ENCODE results near the gene TPRG1L. TPM values are rescaled to one million over a fixed set of nuclear protein-coding genes. Genes with fewer than 3 reads are reported as not detected.

The TPRG1L gene
- total and polyA plus RNA-seq, 2 experiments from 2014 or later: 6.2 to 20.3 TPM

DNA sequence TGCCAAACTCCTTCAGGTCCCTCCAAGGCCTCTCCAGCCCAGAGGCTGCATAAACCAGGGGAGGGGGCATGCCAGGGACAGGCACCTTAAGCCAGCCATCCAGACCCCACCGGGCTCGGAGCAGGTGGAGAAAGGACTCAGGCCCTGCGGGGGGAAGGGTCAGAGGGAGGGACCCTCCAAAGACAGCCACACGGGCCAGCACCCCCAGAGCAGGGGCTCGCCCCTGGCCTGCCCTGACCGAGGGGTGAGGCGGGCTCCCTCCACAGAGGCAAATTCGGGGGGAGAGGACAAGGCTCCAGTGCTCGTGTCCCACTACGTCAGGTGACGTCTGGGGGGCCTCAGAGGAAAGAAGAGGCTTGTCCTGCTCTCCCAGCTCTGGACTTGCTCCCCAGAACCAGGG, 21.7 kb upstream of the TPRG1L start:
- H3K4me3 ChIP-seq: no peak overlapping the region
- no peak overlapping the region for H3K4me3 Mint-ChIP-seq
- no peak overlapping the region for H3K27ac ChIP-seq (ENCODE audit: low read depth)
- no peaks in the 10 kb centered on the region; the same call in 2 of the 3 replicates for H3K36me3 Mint-ChIP-seq (ENCODE audit: low read depth)
- TF ChIP-seq EZH2phosphoT487 (IDR thresholded peaks at IDR 0.05; ENCODE audit: unreplicated experiment) (no peak), POLR2AphosphoS5 (IDR thresholded peaks at IDR 0.05; ENCODE audit: low read depth) (no peak), STAT1 (IDR thresholded peaks at IDR 0.05; ENCODE audit: unreplicated experiment) (no peak), JUNB (IDR thresholded peaks at IDR 0.05; ENCODE audit: unreplicated experiment) (no peak), CREB1 (CRISPR knock-in tag; IDR thresholded peaks at IDR 0.05; ENCODE audit: low read depth) (no peak), NANOG (IDR thresholded peaks at IDR 0.05; ENCODE audit: borderline replicate concordance) (no peak), ZNF114 (CRISPR knock-in tag; IDR thresholded peaks at IDR 0.05) (no peak), ZNF331 (CRISPR knock-in tag; IDR thresholded peaks at IDR 0.05; ENCODE audit: low read depth) (no peak), EZH2 (IDR thresholded peaks at IDR 0.05; ENCODE audit: low read depth, unreplicated experiment) (no peak)
- TF ChIP-seq, protein P1, sequence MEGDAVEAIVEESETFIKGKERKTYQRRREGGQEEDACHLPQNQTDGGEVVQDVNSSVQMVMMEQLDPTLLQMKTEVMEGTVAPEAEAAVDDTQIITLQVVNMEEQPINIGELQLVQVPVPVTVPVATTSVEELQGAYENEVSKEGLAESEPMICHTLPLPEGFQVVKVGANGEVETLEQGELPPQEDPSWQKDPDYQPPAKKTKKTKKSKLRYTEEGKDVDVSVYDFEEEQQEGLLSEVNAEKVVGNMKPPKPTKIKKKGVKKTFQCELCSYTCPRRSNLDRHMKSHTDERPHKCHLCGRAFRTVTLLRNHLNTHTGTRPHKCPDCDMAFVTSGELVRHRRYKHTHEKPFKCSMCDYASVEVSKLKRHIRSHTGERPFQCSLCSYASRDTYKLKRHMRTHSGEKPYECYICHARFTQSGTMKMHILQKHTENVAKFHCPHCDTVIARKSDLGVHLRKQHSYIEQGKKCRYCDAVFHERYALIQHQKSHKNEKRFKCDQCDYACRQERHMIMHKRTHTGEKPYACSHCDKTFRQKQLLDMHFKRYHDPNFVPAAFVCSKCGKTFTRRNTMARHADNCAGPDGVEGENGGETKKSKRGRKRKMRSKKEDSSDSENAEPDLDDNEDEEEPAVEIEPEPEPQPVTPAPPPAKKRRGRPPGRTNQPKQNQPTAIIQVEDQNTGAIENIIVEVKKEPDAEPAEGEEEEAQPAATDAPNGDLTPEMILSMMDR (conservative IDR thresholded peaks at IDR 0.05; ENCODE audit: low read depth in 2 of 2): no peak
- TF ChIP-seq, protein P2, sequence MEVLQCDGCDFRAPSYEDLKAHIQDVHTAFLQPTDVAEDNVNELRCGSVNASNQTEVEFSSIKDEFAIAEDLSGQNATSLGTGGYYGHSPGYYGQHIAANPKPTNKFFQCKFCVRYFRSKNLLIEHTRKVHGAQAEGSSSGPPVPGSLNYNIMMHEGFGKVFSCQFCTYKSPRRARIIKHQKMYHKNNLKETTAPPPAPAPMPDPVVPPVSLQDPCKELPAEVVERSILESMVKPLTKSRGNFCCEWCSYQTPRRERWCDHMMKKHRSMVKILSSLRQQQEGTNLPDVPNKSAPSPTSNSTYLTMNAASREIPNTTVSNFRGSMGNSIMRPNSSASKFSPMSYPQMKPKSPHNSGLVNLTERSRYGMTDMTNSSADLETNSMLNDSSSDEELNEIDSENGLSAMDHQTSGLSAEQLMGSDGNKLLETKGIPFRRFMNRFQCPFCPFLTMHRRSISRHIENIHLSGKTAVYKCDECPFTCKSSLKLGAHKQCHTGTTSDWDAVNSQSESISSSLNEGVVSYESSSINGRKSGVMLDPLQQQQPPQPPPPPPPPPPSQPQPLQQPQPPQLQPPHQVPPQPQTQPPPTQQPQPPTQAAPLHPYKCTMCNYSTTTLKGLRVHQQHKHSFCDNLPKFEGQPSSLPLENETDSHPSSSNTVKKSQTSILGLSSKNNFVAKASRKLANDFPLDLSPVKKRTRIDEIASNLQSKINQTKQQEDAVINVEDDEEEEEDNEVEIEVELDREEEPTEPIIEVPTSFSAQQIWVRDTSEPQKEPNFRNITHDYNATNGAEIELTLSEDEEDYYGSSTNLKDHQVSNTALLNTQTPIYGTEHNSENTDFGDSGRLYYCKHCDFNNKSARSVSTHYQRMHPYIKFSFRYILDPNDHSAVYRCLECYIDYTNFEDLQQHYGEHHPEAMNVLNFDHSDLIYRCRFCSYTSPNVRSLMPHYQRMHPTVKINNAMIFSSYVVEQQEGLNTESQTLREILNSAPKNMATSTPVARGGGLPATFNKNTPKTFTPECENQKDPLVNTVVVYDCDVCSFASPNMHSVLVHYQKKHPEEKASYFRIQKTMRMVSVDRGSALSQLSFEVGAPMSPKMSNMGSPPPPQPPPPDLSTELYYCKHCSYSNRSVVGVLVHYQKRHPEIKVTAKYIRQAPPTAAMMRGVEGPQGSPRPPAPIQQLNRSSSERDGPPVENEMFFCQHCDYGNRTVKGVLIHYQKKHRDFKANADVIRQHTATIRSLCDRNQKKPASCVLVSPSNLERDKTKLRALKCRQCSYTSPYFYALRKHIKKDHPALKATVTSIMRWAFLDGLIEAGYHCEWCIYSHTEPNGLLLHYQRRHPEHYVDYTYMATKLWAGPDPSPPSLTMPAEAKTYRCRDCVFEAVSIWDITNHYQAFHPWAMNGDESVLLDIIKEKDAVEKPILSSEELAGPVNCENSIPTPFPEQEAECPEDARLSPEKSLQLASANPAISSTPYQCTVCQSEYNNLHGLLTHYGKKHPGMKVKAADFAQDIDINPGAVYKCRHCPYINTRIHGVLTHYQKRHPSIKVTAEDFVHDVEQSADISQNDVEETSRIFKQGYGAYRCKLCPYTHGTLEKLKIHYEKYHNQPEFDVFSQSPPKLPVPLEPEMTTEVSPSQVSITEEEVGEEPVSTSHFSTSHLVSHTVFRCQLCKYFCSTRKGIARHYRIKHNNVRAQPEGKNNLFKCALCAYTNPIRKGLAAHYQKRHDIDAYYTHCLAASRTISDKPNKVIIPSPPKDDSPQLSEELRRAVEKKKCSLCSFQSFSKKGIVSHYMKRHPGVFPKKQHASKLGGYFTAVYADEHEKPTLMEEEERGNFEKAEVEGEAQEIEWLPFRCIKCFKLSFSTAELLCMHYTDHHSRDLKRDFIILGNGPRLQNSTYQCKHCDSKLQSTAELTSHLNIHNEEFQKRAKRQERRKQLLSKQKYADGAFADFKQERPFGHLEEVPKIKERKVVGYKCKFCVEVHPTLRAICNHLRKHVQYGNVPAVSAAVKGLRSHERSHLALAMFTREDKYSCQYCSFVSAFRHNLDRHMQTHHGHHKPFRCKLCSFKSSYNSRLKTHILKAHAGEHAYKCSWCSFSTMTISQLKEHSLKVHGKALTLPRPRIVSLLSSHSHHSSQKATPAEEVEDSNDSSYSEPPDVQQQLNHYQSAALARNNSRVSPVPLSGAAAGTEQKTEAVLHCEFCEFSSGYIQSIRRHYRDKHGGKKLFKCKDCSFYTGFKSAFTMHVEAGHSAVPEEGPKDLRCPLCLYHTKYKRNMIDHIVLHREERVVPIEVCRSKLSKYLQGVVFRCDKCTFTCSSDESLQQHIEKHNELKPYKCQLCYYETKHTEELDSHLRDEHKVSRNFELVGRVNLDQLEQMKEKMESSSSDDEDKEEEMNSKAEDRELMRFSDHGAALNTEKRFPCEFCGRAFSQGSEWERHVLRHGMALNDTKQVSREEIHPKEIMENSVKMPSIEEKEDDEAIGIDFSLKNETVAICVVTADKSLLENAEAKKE (CRISPR knock-in tag; IDR thresholded peaks at IDR 0.05): no peak
- TF ChIP-seq, protein P3, sequence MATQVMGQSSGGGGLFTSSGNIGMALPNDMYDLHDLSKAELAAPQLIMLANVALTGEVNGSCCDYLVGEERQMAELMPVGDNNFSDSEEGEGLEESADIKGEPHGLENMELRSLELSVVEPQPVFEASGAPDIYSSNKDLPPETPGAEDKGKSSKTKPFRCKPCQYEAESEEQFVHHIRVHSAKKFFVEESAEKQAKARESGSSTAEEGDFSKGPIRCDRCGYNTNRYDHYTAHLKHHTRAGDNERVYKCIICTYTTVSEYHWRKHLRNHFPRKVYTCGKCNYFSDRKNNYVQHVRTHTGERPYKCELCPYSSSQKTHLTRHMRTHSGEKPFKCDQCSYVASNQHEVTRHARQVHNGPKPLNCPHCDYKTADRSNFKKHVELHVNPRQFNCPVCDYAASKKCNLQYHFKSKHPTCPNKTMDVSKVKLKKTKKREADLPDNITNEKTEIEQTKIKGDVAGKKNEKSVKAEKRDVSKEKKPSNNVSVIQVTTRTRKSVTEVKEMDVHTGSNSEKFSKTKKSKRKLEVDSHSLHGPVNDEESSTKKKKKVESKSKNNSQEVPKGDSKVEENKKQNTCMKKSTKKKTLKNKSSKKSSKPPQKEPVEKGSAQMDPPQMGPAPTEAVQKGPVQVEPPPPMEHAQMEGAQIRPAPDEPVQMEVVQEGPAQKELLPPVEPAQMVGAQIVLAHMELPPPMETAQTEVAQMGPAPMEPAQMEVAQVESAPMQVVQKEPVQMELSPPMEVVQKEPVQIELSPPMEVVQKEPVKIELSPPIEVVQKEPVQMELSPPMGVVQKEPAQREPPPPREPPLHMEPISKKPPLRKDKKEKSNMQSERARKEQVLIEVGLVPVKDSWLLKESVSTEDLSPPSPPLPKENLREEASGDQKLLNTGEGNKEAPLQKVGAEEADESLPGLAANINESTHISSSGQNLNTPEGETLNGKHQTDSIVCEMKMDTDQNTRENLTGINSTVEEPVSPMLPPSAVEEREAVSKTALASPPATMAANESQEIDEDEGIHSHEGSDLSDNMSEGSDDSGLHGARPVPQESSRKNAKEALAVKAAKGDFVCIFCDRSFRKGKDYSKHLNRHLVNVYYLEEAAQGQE (IDR thresholded peaks at IDR 0.05; ENCODE audit: unreplicated experiment): no peak
- TF ChIP-seq, protein P4, sequence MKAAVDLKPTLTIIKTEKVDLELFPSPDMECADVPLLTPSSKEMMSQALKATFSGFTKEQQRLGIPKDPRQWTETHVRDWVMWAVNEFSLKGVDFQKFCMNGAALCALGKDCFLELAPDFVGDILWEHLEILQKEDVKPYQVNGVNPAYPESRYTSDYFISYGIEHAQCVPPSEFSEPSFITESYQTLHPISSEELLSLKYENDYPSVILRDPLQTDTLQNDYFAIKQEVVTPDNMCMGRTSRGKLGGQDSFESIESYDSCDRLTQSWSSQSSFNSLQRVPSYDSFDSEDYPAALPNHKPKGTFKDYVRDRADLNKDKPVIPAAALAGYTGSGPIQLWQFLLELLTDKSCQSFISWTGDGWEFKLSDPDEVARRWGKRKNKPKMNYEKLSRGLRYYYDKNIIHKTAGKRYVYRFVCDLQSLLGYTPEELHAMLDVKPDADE (IDR thresholded peaks at IDR 0.05): no peak
- H3K27me3 ChIP-seq (ENCODE audit: insufficient read depth): no peaks in the 10 kb centered on the region
- no peak overlapping the region for H2AFZ ChIP-seq
- H3K79me2 ChIP-seq (replicated peaks; ENCODE audit: insufficient read depth): 0 out of 2 replicates have a peak, but pooled peaks cover 9% of the 10 kb centered on the region
- H3K27me3 Mint-ChIP-seq (ENCODE audit: insufficient read depth, low read depth, poor library complexity): peaks cover 2% of the 10 kb centered on the region
- H3K4me2 ChIP-seq: no peak overlapping the region
- ATAC-seq: no peak
- no peaks in the 10 kb centered on the region for H3K36me3 ChIP-seq (ENCODE audit: insufficient read depth)
- no peak for DNase-seq (ENCODE audit: low spot score)
- no peak overlapping the region for H3K27ac Mint-ChIP-seq
- H4K20me1 ChIP-seq (replicated peaks; ENCODE audit: insufficient read depth): no peaks in the 10 kb centered on the region; the same call in 1 of the 2 replicates
- H3K9me2 ChIP-seq (ENCODE audit: insufficient read depth): no peaks in the 10 kb centered on the region
- H3K4me1 Mint-ChIP-seq: peaks cover 5% of the 10 kb centered on the region; the same call in 2 of the 3 replicates
- no peaks in the 10 kb centered on the region for H3F3A ChIP-seq (replicated peaks; ENCODE audit: low read depth)
- H3K9me3 Mint-ChIP-seq: no peaks in the 10 kb centered on the region
- H3K4me1 ChIP-seq (ENCODE audit: insufficient read depth): peaks cover 10% of the 10 kb centered on the region; the same call in 1 of the 2 replicates
